IMR-90 (cell line): Measurements from ENCODE around the gene OR1K1. TPM values are rescaled to one million over a fixed set of nuclear protein-coding genes. Genes with fewer than 3 reads are reported as not detected.

Source experiments
- ATAC-seq: fragments of 200-7000 bp; cut with Tn5 transposase; 2 replicates; pipeline ENCODE4 v1.9.1; 2020; ENCODE audit warnings: low read depth, mild to moderate bottlenecking, moderate library complexity
- BruUV-seq: library from RNA; stranded (reverse); fragments of 400-500 nt; replicated peaks from 2 replicates; lab custom pipeline; 2021; lab: Mats Ljungman, UMichigan
- CTCF ChIA-PET: fragments of 300-600 bp; formaldehyde crosslinking; extraction: SDS; loops from one replicate; lab custom pipeline; 2021; ENCODE audit warnings: antibody characterized with exemption; lab: Yijun Ruan, JAX
- POLR2A ChIA-PET: fragments of 300-600 bp; sonication (Branson Sonifier 250); formaldehyde crosslinking; loops from one replicate; lab custom pipeline; 2022; ENCODE audit warnings: antibody characterized with exemption; ENCODE audit not compliant: unreplicated experiment; lab: Charles Lee
- DNase-seq: peaks from one replicate; pipeline ENCODE4 v3.0.0; 2013
- H2AFZ ChIP-seq: replicated peaks from 2 replicates; pipeline ENCODE3; 2013; ENCODE audit warnings: low read length, mild to moderate bottlenecking; ENCODE audit not compliant: poor library complexity
- H2AK5ac ChIP-seq: 2 replicates; pipeline ENCODE4 v1.6.1; 2013; ENCODE audit warnings: low read depth, low read length, inconsistent platforms
- H2AK9ac ChIP-seq: replicated peaks from 2 replicates; pipeline ENCODE3; 2013; ENCODE audit warnings: mild to moderate bottlenecking, low read depth, low read length, moderate library complexity; ENCODE audit not compliant: poor library complexity
- H2BK120ac ChIP-seq: 2 replicates; pipeline ENCODE4 v1.6.1; 2013; ENCODE audit warnings: low read depth, low read length, inconsistent platforms
- H2BK15ac ChIP-seq: 3 replicates; pipeline ENCODE4 v1.6.1; 2013; ENCODE audit warnings: low read depth, low read length, inconsistent platforms
- H2BK20ac ChIP-seq: 2 replicates; pipeline ENCODE4 v1.6.1; 2013; ENCODE audit warnings: low read depth, mild to moderate bottlenecking, inconsistent platforms, low read length, moderate library complexity
- H2BK5ac ChIP-seq: 2 replicates; pipeline ENCODE4 v1.6.1; 2013; ENCODE audit warnings: mild to moderate bottlenecking, low read depth, low read length, inconsistent platforms; ENCODE audit not compliant: poor library complexity, severe bottlenecking
- H3K14ac ChIP-seq: replicated peaks from 2 replicates; pipeline ENCODE4 v1.6.1; 2013; ENCODE audit warnings: low read depth, low read length, inconsistent platforms
- H3K18ac ChIP-seq: 2 replicates; pipeline ENCODE4 v1.6.1; 2013; ENCODE audit warnings: low read depth, low read length, control low read depth
- H3K23ac ChIP-seq: 2 replicates; pipeline ENCODE4 v1.6.1; 2013; ENCODE audit warnings: low read depth, low read length, inconsistent platforms
- H3K27ac ChIP-seq: 2 replicates; pipeline ENCODE4 v1.5.1; 2013; ENCODE audit warnings: mild to moderate bottlenecking, control low read depth, low read length; ENCODE audit not compliant: insufficient read depth
- H3K27me3 ChIP-seq: 2 replicates; pipeline ENCODE4 v1.6.1; 2013; ENCODE audit warnings: low read length; ENCODE audit not compliant: control insufficient read depth, insufficient read depth
- H3K36me3 ChIP-seq: 2 replicates; pipeline ENCODE4 v1.6.1; 2013; ENCODE audit warnings: low read length, mixed read lengths; ENCODE audit not compliant: control insufficient read depth, insufficient read depth
- H3K4ac ChIP-seq: 2 replicates; pipeline ENCODE4 v1.6.1; 2013; ENCODE audit warnings: low read depth, low read length, inconsistent platforms
- H3K4me1 ChIP-seq: 2 replicates; pipeline ENCODE4 v1.6.1; 2013; ENCODE audit warnings: low read length, mixed read lengths; ENCODE audit not compliant: control insufficient read depth, insufficient read depth
- H3K4me2 ChIP-seq: 2 replicates; pipeline ENCODE4 v1.6.1; 2013; ENCODE audit warnings: low read depth, mild to moderate bottlenecking, control low read depth, low read length, moderate library complexity
- H3K4me3 ChIP-seq: 2 replicates; pipeline ENCODE4 v1.5.1; 2013; ENCODE audit warnings: low read depth, mild to moderate bottlenecking, control low read depth, low read length, moderate library complexity; ENCODE audit not compliant: insufficient read depth
- H3K56ac ChIP-seq: 2 replicates; pipeline ENCODE4 v1.6.1; 2013; ENCODE audit warnings: low read length, inconsistent platforms; ENCODE audit not compliant: insufficient read depth; ENCODE audit errors: extremely low read depth
- H3K79me1 ChIP-seq, 2 experiments: 2 replicates each; pipeline ENCODE4 v1.6.1; 2013; ENCODE audit warnings: low read length in 2 of 2, inconsistent platforms in 1 of 2, low read depth in 1 of 2
- H3K9ac ChIP-seq: 2 replicates; pipeline ENCODE4 v1.6.1; 2013; ENCODE audit warnings: low read depth, low read length, control low read depth
- H3K9me1 ChIP-seq: 2 replicates; pipeline ENCODE4 v1.6.1; 2013; ENCODE audit warnings: low read length, inconsistent platforms; ENCODE audit not compliant: insufficient read depth
- H3K9me3 ChIP-seq: 2 replicates; pipeline ENCODE4 v1.6.1; 2013; ENCODE audit warnings: low read length; ENCODE audit not compliant: control insufficient read depth, insufficient read depth
- H4K20me1 ChIP-seq: 2 replicates; pipeline ENCODE4 v1.6.1; 2013; ENCODE audit warnings: low read length, inconsistent platforms; ENCODE audit not compliant: insufficient read depth
- H4K5ac ChIP-seq: 2 replicates; pipeline ENCODE4 v1.6.1; 2013; ENCODE audit warnings: mild to moderate bottlenecking, low read depth, low read length, control low read depth
- H4K8ac ChIP-seq, 2 experiments: 2 replicates each; pipeline ENCODE4 v1.6.1; 2013; ENCODE audit warnings: low read depth in 2 of 2, low read length in 2 of 2, control low read depth in 1 of 2, inconsistent platforms in 1 of 2
- H4K91ac ChIP-seq: 2 replicates; pipeline ENCODE4 v1.6.1; 2013; ENCODE audit warnings: low read depth, low read length, inconsistent platforms; ENCODE audit not compliant: insufficient read depth
- BHLHE40 ChIP-seq: fragments of 150-350 bp; IDR thresholded peaks from 2 replicates; pipeline ENCODE4 v1.6.1; 2016; ENCODE audit warnings: mild to moderate bottlenecking, low read depth, low read length
- CHD1 ChIP-seq: IDR thresholded peaks from 2 replicates; pipeline ENCODE4 v1.6.1; 2012; ENCODE audit warnings: low read depth, low read length, improper control_type of control experiment
- CTCF ChIP-seq: conservative IDR thresholded peaks from 2 replicates; pipeline ENCODE4 v1.5.1; 2012; ENCODE audit warnings: mild to moderate bottlenecking, low read depth, low read length, improper control_type of control experiment
- ELK1 ChIP-seq: fragments of 150-350 bp; IDR thresholded peaks from 2 replicates; pipeline ENCODE4 v1.6.1; 2016; ENCODE audit warnings: low read depth, mild to moderate bottlenecking, low read length, moderate library complexity, borderline replicate concordance
- FOS ChIP-seq: fragments of 150-350 bp; IDR thresholded peaks from 2 replicates; pipeline ENCODE4 v1.6.1; 2016; ENCODE audit warnings: low read depth, low read length
- MAFK ChIP-seq: IDR thresholded peaks from 2 replicates; pipeline ENCODE4 v1.6.1; 2012; ENCODE audit warnings: low read depth, low read length, improper control_type of control experiment
- MAZ ChIP-seq: IDR thresholded peaks from 2 replicates; pipeline ENCODE4 v1.6.1; 2012; ENCODE audit warnings: low read depth, mild to moderate bottlenecking, low read length, improper control_type of control experiment, moderate library complexity, borderline replicate concordance
- MXI1 ChIP-seq: IDR thresholded peaks from 2 replicates; pipeline ENCODE4 v1.6.1; 2012; ENCODE audit warnings: low read depth, mild to moderate bottlenecking, low read length, moderate library complexity, borderline replicate concordance
- NFE2L2 ChIP-seq: fragments of 150-350 bp; IDR thresholded peaks from 2 replicates; pipeline ENCODE4 v1.6.1; 2016; ENCODE audit warnings: low read depth, mild to moderate bottlenecking, low read length
- POLR2A ChIP-seq: IDR thresholded peaks from 2 replicates; pipeline ENCODE4 v1.6.1; 2012; ENCODE audit warnings: mild to moderate bottlenecking, low read depth, low read length
- RCOR1 ChIP-seq: IDR thresholded peaks from 2 replicates; pipeline ENCODE4 v1.6.1; 2012; ENCODE audit warnings: mild to moderate bottlenecking, low read length, improper control_type of control experiment; ENCODE audit not compliant: insufficient replicate concordance
- RFX5 ChIP-seq: IDR thresholded peaks from 2 replicates; pipeline ENCODE4 v1.8.0; 2012; ENCODE audit warnings: low read depth, mild to moderate bottlenecking, low read length, moderate library complexity
- SMC3 ChIP-seq: fragments of 150-350 bp; IDR thresholded peaks from 2 replicates; pipeline ENCODE4 v1.6.1; 2016; ENCODE audit warnings: low read depth, mild to moderate bottlenecking, antibody characterized with exemption, low read length, moderate library complexity
- WGBS, 2 experiments: methylation state at CpG; one replicate each; pipeline versions ENCODE4 v1.1.5 to v1.1.7; 2013; ENCODE audit warnings: missing lambda C conversion rate in 2 of 2; ENCODE audit not compliant: insufficient read length in 1 of 2; ENCODE audit errors: extremely low coverage in 2 of 2; 5-methylcytosine and 5-hydroxymethylcytosine counted together
- dilution Hi-C: fragments of 300-500 bp; cut with HindIII; formaldehyde crosslinking; loops from one replicate; pipeline ENCODE4 v1.14.3; 2018; ENCODE audit warnings: low sequenced_read_pairs; ENCODE audit not compliant: unreplicated experiment
- in situ Hi-C: fragments of 300-500 bp; cut with MboI; formaldehyde crosslinking; loops from 3 replicates; pipeline ENCODE4 v1.14.3; 2019; ENCODE audit warnings: low sequenced_read_pairs, inconsistent platforms, mixed read lengths
- intact Hi-C: fragments of 100-400 bp; cut with micrococcal nuclease; formaldehyde crosslinking; loops from 2 replicates; pipeline ENCODE4 v1.10.0; 2022
- polyA plus RNA-seq, 3 experiments: library from polyadenylated mRNA; depleted of rRNA; stranded (reverse); fragments of >200 nt; gene quantifications; 2 replicates each; pipeline ENCODE4 v1.2.3, GENCODE V29; 2012; ENCODE audit warnings: low replicate concordance in 1 of 3
- total RNA-seq: library from RNA; depleted of rRNA; stranded (reverse); fragments of >200 nt; gene quantifications from 2 replicates; pipeline ENCODE4 v1.2.3, GENCODE V29; 2012

Gene OR1K1
- total and polyA plus RNA-seq, 2 of the 4 experiments (the other 2 are of a cell fraction) = not detected

- Histone ChIP-seq H2AK5ac (no peak overlapping the region), H2BK5ac (no peak overlapping the region), H3K23ac (no peak overlapping the region), H3K4ac (no peak overlapping the region), H3K79me1 (no peaks in the 10 kb centered on the region), H4K5ac (no peak overlapping the region), H3K4me2 (no peak overlapping the region), H3K56ac (no peak overlapping the region), H3K4me1 (no peaks in the 10 kb centered on the region), H3K4me3 (no peak overlapping the region), H2BK20ac (no peak overlapping the region), H3K27ac (no peak overlapping the region), H3K18ac (no peak overlapping the region), H2BK120ac (no peak overlapping the region), H3K27me3 (no peaks in the 10 kb centered on the region; the same call in 1 of the 2 replicates), H4K91ac (no peak overlapping the region), H3K9ac (no peak overlapping the region), H3K9me3 (no peaks in the 10 kb centered on the region), H4K8ac (no peak overlapping the region), H3K36me3 (no peaks in the 10 kb centered on the region), H2AK9ac (no peak overlapping the region), H4K20me1 (no peaks in the 10 kb centered on the region), H2AFZ (no peak overlapping the region), H3K14ac (no peak overlapping the region), H2BK15ac (no peak overlapping the region), H3K9me1 (no peaks in the 10 kb centered on the region)
- dilution Hi-C loops (no loop called here), in situ Hi-C loops (loop anchor here (25.0 kb wide), 1 partner anchor 502 kb away; no protein-coding TSS in a partner anchor), intact Hi-C loops (no loop called here)
- WGBS, 2 experiments = 83% methylated on average over 2 of the region's 4 CpGs; no CpG with 5 or more reads in 1 of the 2 experiments
- DNase-seq (no peak), ATAC-seq (peak; percentile 35; the same call in 1 of the 2 replicates)
- TF ChIP-seq POLR2A (no peak), ELK1 (no peak), FOS (no peak), MXI1 (no peak), MAFK (no peak), CTCF (no peak), RFX5 (no peak), NFE2L2 (no peak), SMC3 (no peak), BHLHE40 (no peak), MAZ (no peak), RCOR1 (no peak), CHD1 (no peak)
- ChIA-PET POLR2A (no interaction called here), CTCF (interaction anchor here (0.8 kb wide), 1 partner anchor 25 kb away, joined by 4 read pairs; no protein-coding TSS in a partner anchor)
- no TSS peak for BruUV-seq
These were observed 35.4 kb downstream of the OR1K1 start for GRCh38 chr9:122835313-122835731.
